WERI-Rb-1 (cell line): ENCODE measurements around the gene NAALADL1.

Source experiments
- DNase-seq: peaks from one replicate; pipeline ENCODE4 v3.0.0-alpha.2; 2020
- H3K27ac ChIP-seq: fragments of 250-450 bp; sonication (Bioruptor Pico); 2 replicates; pipeline ENCODE4 v1.5.1; 2020; ENCODE audit warnings: mild to moderate bottlenecking, moderate library complexity
- H3K27me3 ChIP-seq: fragments of 250-450 bp; sonication (Bioruptor Pico); 2 replicates; pipeline ENCODE4 v1.5.1; 2021; ENCODE audit warnings: mild to moderate bottlenecking, low read depth, moderate library complexity; ENCODE audit not compliant: insufficient read depth, severe bottlenecking
- H3K36me3 ChIP-seq: fragments of 250-450 bp; sonication (Bioruptor Pico); 2 replicates; pipeline ENCODE4 v1.5.1; 2020; ENCODE audit warnings: mild to moderate bottlenecking, moderate library complexity
- H3K4me3 ChIP-seq: 2 replicates; pipeline ENCODE4 v1.5.1; 2011; ENCODE audit warnings: low read depth, mild to moderate bottlenecking, control low read depth, low read length
- H3K9me3 ChIP-seq: fragments of 250-450 bp; sonication (Bioruptor Pico); 2 replicates; pipeline ENCODE4 v1.5.1; 2021; ENCODE audit warnings: mild to moderate bottlenecking, moderate library complexity; ENCODE audit not compliant: severe bottlenecking
- CTCF ChIP-seq: IDR thresholded peaks from 2 replicates; pipeline ENCODE4 v1.5.1; 2011; ENCODE audit warnings: low read depth, mild to moderate bottlenecking, control low read depth, inconsistent platforms, low read length

The NAALADL1 gene

GRCh38 chr11:65053827-65054508, 4.4 kb downstream of the NAALADL1 start:
- Histone ChIP-seq H3K27ac (no peak overlapping the region), H3K36me3 (no peaks in the 10 kb centered on the region), H3K4me3 (no peak overlapping the region), H3K9me3 (no peaks in the 10 kb centered on the region), H3K27me3 (no peaks in the 10 kb centered on the region)
- DNase-seq: no peak
- no peak for TF ChIP-seq CTCF

GRCh38 chr11:65051398-65051858, 6.9 kb downstream of the NAALADL1 start:
- H3K36me3 ChIP-seq: peaks cover 2% of the 10 kb centered on the region
- TF ChIP-seq CTCF: no peak
- no peaks in the 10 kb centered on the region for H3K9me3 ChIP-seq
- H3K27ac ChIP-seq: no peak overlapping the region
- H3K4me3 ChIP-seq: no peak overlapping the region
- DNase-seq: no peak
- no peaks in the 10 kb centered on the region for H3K27me3 ChIP-seq

- Histone ChIP-seq H3K27ac (no peak overlapping the region), H3K27me3 (no peaks in the 10 kb centered on the region), H3K9me3 (no peaks in the 10 kb centered on the region), H3K36me3 (peaks cover 36% of the 10 kb centered on the region), H3K4me3 (no peak overlapping the region)
- DNase-seq: no peak
- TF ChIP-seq CTCF: no peak
Observed at GRCh38 chr11:65047581-65048422, 10.6 kb downstream of the NAALADL1 start.

- DNase-seq: no peak
- H3K4me3 ChIP-seq: no peak overlapping the region
- no peaks in the 10 kb centered on the region for H3K27me3 ChIP-seq
- no peak overlapping the region for H3K27ac ChIP-seq
- peaks cover 41% of the 10 kb centered on the region for H3K36me3 ChIP-seq
- H3K9me3 ChIP-seq: no peaks in the 10 kb centered on the region
- TF ChIP-seq CTCF: no peak
Observed at GRCh38 chr11:65045728-65046127, 12.6 kb downstream of the NAALADL1 start.

GRCh38 chr11:65045061-65045460, 13.3 kb downstream of the NAALADL1 start:
- H3K36me3 ChIP-seq: peaks cover 41% of the 10 kb centered on the region
- H3K4me3 ChIP-seq: no peak overlapping the region
- no peak for DNase-seq
- H3K27ac ChIP-seq: no peak overlapping the region
- H3K9me3 ChIP-seq: no peaks in the 10 kb centered on the region
- no peak for TF ChIP-seq CTCF
- no peaks in the 10 kb centered on the region for H3K27me3 ChIP-seq
